HG03139 (cell line): ENCODE results near the gene FAM200B.

Source experiments
- ATAC-seq: cut with Tn5 transposase; IDR thresholded peaks from one replicate; pipeline ENCODE4 v1.9.1; 2021; ENCODE audit not compliant: unreplicated experiment

Gene FAM200B

DNA sequence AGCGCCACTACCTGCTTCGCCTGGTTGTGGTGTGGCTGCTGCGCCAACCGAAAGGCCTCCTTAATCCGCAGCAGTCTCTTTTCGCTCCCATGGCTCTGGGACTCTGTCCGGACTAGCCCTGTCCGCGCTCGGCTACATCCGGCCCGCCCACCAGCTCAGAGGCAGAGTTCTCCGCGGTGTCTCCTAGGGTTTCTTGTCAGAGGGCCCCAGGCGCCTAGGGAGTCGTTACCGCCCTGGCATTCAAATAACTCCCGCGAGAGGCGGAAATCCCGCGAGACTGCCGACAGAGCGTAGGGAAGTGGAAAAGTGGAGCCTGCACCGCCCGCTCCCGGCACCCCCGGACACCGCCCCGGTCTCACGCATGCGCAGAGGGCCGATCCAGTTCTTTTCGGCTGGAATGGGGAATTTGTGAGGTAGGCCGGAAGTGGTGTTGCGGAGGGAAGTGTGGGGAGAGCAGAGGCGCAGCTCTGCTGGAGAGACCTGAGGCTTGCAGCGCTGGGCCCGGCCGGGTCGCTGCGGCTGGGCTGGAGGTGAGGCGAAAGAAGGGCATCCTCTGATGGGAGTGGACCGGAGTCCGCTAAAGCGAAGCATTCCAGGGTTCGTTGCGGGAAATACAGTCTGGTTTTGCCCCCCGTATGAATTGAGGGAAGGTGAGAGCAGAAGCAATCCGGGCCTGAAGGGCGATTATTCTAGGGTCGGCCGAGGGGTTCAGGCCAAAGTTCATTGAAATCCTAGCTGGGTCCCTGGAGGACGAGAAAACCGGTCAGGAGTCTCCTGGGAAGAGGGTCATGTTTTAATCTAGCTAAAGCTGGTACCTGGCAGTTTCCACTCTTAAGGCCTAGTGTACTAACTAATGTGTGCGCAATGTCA, at the start of gene FAM200B:
Gene FAM200B, plus strand, starts transcription at position 456 of the 870 bp plus-strand sequence. CDS start 5,151 bp downstream, outside the sequence.
- peak; percentile 85 for ATAC-seq

DNA sequence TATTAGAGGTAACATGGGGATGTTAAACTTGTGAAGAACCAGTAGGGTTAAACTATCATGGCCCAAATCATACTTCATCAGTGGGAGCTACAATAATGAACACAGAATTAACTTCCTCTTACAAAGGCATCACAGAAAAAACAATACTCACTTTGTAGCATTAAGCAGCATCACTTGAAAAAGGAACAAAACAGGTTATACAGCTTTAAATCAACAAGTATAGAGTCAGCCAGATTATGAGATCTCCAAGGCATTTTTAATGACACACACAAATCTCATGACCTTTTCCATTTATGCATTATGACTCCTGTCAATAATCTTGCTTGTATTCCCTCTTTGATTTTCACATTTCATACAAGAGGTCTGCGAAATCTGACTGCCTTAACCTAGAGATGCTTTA, 44.8 kb upstream of the FAM200B start:
- no peak for ATAC-seq

DNA sequence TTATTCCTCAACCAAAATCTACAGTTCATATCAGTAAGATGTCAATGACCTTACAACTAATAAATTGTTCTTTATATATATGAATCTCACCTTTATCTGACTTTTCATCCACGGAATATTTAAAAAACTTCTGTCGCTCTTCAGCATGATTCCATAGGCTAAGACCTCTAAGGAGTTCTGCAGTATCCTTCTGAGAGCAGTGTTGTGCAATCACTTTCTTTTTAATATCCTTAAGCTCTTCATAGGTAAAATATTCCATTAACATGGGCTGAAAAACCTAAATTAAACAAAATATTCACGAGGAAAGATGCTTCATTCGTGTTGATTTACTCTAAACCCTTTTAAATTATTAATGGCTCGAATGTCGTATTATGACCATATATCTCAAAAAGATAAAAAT, 43.2 kb upstream of the FAM200B start:
- ATAC-seq = no peak

DNA sequence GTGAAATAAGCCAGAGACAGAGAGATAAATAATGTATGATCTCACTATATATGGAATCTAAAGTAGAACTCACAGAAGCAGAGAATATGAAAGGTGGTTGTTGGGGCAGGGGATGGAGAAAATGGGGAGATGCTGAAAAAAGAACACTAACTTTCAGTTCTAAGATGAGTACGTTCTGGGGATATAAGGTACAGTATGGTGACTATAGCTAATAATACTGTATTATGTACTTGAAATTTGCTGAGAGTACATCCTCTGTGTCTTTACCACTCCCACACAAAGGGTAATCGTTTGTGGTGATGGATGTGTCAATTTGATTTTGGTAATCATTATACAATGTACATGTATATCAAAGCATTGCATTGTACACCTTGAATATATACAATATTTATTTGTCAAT, 33.0 kb upstream of the FAM200B start:
- peak; percentile 40 for ATAC-seq

DNA sequence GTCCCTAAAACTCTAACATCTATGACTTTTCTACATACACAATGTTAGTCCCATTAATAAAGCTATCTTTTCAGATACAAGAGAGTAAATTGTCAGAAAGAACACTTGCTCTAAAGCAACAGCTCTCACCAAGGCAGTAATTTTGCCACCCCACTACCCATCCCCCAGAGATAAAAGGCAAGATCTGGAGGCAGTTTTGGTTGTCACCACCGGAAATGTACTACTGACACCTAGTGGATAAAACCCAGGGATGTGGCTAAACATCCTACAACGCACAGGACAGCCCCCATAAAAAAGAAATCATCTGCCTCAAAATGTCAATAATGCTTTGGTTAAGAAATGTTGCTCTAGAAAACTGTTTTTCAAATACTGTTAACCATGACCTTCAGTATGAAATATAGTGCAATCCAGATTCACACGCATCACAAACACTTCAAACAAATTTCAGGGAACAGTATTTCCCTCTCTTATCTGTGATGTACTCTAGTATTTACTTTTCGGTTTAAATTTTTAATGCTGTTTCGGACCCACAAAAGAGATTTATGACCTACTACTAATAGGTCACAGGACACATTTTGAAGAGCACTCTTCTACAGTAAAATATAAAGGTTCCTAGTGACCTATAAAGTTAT, 31.6 kb upstream of the FAM200B start:
- ATAC-seq = peak; percentile 48

DNA sequence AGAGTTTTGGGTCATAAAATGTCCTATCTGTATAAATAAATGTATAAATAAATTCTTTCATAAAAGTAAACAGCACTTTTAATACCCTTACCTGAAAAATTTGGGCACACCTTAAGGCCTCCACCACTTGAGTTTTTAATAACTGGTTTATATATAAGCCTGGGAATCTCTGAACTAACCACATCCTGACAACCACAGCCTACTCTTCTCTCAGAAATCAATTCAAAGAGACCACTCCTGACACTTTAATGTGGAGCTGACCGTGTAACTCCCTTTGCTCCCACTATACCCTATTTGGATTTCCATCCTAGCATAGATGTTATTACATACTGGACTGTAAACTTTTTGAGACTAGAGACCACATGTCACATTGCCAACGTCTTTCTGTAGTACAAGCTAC, 30.0 kb upstream of the FAM200B start:
- ATAC-seq = no peak

DNA sequence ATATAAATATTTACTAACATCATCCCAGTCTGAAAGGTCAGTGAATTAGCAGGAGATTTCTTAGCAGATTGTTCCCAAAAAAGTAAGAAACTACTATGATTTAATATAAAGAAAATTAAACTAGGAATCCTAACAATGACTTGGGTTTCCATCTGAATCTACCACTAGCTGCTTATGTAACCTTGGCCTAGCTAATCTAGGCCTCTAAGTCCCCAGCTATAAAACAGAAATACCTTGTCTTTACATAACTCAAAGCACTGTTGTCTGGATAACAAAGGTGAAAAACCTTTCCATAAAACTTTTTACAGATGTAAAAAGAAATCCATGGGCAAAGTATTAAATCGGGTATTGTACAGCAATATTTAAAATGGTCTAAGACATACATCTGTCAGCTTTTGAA, 29.4 kb upstream of the FAM200B start:
- no peak for ATAC-seq

DNA sequence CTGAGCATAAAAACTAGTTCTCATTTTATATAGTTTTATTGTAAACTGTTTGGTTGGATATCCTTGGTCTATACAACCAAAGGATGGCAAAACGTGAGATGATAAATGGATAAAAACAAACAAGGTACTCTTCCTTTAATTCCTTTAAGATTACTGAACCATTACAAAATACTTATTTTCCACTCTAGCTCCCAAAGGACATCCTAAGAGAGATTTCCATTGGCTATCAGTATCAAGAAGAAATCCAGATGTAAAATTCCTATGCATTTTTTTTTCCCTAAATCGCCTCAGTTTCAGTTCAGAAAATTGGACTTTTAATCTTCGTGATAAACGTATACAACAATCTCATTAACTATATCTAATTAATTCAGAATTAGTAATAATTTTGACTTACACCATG, 28.8 kb upstream of the FAM200B start:
- no peak for ATAC-seq

DNA sequence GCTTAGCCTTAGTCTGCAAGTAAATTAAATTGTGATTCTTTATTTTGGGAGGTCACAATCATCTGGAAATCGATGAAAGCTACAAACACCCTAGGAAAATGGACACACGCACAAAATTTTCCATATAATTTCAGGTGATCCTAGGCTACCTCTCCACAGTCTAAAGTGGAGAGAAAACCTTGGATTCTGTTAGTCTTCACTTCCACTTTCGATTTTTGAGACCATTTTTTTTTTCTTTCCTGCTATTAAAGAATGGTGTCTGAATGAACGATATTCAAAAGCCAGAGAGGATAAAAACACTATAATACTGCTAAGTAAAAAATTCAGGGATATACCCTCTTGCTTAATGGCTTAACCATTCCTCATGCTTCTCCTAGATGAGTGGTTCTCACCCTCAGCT, 28.2 kb upstream of the FAM200B start:
- ATAC-seq = no peak

DNA sequence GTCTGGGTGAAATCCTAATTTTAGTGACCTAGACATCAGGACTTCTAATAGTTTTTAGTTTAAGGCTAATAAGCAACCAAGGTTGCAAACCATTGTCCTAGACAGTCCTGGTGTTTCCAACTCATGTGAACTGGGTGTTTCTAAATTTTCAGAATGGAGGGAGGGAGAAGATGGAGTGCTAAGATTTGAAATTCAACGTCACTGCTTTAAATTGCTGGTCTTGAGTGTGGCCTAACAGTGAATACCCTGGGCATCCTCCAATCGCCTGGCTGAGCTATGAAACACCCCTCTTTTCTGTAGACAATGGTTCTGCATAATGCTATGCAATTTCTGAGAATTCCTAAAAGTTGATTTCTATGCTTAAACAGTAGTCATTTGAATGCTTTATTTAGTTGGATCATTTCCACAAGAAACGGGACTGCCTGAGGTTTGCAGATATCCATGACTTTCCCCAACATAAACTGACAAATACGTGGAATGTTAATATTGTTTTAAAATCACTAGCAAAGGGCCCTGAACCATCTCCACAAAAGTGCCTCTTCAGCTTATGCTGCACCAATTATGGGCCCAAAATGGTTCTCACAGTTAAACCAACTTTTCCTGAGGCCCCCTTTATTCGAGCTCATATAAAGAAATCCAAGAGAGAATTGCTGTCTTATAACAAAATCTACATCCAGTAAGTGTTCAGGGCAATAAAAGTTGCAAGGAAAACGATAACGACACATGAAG, 27.6 kb upstream of the FAM200B start:
- ATAC-seq = peak; percentile 26

DNA sequence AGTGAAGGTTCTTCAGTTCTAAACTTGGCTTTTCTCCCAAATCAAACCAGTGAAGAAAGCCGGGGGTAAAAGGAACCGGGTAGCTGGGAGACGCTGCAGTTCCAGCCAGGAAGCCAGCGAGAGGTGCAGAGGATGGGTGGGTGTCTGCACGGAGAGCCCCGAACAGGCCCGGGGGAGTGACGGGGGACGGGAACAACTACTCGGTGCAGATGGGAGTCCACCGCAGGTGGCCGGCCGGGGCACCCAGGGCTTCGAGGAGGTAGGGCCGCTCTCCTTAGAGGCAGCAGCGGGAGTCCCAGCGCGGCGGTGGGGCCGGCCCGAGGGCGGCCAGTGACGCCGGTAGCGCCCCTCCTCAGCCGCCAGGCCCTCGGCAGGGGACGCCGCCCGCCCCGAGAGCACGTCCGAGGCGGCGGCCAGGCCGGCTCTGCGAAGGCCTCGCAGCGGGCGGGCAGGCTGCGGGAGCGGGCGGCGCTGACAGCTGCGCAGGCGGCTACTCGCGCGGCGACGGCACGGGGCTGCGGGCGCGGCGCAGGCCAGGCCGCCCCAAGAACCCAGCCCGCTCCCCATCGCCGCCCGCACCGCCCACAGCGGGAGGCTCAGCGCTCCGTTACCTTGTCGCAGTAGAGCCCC, 26.9 kb upstream of the FAM200B start:
- peak; percentile 45 for ATAC-seq

DNA sequence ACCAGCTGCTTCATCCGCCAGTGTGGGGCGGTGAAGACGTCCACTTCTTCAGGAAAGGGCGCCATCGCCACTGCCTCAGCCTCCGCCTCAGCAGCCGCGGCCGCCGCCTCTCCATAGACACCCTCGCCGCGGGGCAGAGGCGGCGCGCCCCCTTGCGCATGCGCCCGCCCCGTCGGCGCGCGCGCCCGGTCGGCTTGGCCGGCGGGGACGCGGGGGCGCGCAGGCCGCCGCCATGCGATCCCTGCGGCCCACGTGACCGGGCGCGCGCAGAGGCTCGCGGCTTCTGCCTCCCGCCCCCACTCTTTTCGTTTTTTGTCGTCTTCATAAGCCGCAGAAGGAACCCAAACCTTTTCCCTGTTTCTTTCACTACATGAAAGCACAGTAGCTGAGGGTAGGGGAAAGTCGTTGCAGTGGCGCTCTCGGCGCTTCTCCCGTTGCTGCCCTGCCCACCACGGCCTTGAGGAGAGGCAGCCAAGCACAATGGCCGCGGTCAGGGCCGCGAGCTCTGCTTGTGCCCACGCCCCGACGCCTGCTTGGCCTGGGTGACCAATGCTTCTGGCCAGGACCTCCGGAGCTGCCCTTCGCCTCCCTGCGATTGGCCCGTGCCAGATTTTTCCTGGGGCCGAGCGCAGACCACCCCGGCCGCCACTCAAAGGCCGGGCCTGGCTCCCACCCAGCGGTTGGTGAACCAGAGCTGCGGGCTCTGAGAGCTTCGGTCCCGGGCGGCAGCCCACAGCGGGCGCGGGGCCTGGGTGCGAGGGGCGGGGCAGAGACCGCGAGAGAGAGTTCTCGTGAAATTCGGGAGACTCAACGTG, 26.2 kb upstream of the FAM200B start, which contains the start of gene FBXL5:
Gene FBXL5, minus strand, starts transcription at position 135 of the 815 bp plus-strand sequence. Its CDS starts 70 bp downstream, at position 65.
- ATAC-seq = peak; percentile 68

DNA sequence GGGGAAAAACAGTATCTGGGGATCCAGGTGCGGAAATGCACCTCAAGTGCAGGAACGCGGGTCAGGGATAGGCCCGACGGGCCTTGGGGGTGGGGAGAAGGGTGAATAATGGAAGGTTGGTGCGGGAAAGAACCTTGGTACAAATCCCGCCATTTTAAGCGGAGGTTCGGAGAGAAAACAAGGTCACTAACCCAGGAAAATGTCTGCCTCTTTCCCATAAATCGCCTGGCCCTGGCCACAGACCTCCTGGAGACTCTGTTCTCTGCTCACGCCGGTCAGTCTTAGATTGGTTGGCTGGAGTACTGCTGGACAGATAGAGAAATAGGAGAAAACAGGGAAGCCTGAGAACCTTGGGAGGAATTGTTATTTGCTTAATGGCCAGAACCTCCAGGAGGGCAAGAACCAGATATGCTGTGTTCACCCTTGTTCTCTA, 25.6 kb upstream of the FAM200B start:
- no peak for ATAC-seq

DNA sequence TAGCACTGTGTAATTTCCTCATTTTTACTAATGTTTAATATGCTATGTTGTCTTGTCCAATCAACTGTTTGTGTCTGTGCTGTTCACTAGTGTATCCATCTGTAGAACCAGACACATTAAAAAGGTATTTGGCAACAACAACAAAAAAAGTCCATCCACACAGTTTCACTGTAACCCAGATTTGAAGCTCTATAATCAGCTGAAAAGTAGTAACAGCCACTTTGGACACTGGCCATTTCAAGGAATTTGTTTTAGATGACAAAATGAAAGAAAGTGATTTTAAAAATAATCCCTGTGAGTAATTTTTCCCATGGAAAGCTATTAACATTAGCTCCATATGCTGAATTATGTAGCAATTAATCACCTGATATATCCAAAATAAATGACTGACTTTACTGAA, 24.3 kb upstream of the FAM200B start:
- ATAC-seq = no peak

DNA sequence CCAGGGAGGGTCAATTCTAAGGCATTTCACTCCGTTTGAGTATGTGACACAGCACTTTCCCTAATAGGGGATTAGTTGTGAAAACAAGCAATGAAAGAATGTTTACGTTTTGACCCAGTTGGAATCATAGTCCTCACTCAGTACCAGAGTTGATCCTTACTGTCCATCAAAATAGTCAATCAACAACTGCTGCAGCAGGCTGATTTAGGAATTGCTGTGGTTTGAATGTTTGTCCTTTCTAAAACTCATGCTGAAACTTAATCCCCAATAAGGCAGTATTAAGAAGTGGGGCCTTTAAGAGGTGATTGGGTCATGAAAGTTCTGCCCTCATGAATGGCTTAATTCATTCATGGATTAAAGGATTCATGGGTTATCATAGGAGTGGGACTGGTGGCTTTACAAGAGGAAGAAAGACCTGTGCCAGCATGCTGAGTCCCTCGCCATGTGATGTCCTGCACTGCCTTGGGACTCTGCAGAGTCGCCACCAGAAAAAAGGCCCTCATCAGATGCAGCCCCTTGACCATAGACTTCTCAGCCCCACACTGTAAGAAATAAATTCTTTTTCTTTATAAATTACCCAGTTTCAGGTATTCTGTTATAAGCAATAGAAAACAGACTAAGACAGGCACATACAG, 23.4 kb upstream of the FAM200B start:
- ATAC-seq = no peak

DNA sequence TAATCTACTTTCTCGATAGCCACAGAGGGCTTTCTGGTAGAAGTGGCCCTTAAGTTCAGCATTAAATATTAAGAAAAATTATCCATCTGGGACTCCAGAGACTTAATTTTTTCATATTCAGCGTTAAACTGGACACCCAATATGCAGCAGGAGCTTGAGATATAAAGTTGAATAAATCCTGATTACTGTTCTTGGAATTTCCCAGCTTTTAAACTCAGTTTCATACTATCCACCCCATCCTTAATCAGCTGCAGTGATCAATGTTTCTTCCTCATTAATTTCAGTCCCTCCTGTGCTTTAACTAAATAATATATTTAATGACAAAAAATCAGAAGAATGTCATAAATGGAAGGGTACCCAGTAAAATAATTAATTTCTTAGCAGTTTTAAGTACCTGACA, 22.8 kb upstream of the FAM200B start:
- no peak for ATAC-seq

DNA sequence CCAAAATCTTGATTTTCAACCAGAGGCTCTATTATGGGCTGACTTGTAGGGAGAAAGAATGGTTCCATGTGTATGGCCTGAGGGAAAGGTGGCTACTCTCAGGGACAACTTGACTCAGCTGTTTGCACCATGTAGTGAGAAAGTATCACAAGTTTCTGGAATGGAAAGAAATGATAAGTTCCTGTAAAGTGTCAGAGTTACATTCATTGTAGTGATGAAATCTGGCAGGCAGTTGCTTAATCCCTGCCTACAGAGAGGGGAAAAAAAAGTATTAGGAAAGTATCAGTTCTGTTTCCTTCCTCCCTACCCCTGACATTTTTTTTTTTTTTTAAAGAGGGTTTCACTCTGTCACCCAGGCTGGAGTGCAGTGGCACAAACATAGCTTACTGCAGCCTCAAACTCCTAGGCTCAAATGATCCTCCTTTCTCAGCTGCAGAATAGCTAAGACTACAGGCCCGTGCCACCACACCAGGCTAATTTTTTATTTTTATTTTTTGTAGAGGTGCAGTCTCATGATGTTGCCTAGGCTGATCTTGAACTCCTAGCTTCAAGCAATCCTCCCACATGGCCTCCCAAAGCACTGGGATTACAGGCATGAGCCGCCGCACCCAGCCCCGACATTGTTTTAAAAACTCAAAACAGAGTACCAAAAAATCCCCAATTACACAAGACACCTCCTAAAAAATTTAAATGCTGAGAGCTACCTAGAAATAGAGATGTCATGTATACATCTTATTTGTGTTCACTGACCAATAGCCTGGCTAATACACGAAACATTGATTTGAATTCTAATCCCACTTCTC, 21.7 kb upstream of the FAM200B start:
- ATAC-seq = no peak

DNA sequence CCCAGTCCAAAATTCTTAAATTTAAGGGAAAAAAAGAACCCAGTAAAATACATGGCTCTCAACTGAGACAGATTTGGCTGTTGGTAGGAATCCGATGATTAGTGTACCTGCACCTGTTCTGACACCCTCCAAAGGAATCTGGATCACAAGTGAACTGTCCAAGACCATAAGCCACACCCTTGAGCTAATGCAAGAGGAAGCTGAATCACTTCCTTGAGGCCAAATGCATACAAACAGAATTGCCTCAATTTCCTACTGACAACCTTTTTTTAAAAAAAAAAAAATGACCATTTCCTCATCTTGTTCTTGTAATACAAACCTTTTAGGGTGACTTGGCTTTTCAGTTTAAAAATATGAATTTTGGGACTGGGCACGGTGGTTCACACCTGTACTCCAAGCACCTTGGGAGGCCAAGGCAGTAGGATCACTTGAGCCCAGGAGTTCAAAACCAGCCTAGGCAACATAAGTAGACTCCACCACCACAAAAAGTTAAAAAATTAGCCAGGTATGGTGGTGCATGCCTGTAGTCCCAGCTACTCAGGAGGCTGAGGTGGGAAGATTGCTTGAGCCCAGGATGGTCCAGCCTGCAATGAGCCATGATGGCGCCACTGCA, 15.8 kb upstream of the FAM200B start:
- ATAC-seq = no peak

DNA sequence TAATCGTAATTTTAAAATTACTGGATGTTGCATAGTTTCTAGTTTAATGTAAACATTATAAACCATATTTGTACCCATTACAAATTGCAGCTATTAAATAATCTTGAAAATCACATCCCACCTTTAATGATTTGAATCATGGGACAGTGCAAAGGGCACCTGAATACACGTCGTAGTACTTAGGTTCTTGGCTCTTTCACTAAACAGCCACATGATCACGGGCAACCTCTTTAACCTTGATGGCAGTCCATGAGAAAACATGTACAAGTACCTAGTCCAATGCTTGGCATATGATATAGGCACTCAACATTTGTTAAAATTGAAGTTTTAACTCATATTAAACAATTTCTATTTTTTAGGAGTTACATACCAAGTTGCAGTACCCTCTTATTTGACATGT, 14.6 kb upstream of the FAM200B start:
- no peak for ATAC-seq
